Stimulated activated CD4-positive, alpha-beta T cell treated with anti-CD3 and anti-CD28 coated beads, Interleukin-1b, Interleukin-23, amount 100 ng/mL, for 1 hour (primary cell): Measurements from ENCODE around the gene ZNF710.
"Not testable (repeated sequence)": the region's sequence is repeated elsewhere in the genome, so short reads cannot be mapped to it uniquely, and the experiment has no call there.

Experiments used
- DNase-seq, 2 donors: peaks; one replicate each; pipeline ENCODE4 v3.0.0-alpha.2; 2020; ENCODE audit warnings: low read depth in 2 of 2

ZNF710 gene

DNA sequence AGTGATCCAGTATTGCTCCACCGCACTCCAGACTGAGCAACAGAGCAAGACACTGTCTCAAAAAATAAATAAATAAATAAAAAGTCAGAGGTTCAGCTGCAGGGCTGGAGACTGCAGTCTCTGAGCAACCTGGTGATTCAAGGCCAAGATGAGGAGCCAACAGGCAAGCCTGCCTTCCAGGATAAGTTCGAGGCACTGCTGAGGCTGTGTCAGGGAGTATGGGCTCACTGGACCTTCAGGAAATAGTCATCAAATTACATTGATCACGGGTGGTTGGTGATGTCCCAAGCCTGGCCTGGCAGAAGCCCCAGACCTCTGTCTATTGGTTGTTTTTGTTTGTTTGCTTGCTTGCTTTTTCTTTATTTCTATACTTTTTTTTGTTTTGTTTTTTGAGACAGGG is 59.7 kb downstream of the ZNF710 start:
- no peak for DNase-seq

GRCh38 chr15:90062023-90062442 is 60.9 kb downstream of the ZNF710 start:
- DNase-seq, result peak in 1 of 2 donors; percentile 26

DNA sequence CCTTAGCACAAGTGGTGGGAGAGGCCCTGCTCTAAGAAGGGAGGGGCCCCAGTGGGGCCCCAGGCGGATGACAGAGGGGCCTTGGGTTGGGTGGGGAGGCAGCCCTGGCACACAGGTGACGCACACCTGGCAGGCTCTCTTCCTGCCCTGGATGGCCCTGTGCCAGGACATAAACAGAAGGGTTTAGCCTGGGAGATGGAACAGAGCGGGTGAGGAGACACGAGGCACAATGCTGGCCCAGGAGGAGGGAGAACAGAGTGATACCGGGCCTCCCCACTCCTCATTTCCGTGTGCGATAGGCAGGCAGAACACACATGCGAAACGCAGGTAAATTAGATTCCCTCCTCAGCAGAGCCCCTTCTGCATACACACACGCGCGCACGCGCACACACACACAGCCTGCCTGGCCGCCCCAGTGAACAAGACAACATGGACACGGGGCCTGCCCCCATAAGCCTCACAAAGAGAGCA is 61.4 kb downstream of the ZNF710 start:
- DNase-seq, result no peak

GRCh38 chr15:90062973-90063769 is 62.0 kb downstream of the ZNF710 start:
- DNase-seq, result no peak

DNA sequence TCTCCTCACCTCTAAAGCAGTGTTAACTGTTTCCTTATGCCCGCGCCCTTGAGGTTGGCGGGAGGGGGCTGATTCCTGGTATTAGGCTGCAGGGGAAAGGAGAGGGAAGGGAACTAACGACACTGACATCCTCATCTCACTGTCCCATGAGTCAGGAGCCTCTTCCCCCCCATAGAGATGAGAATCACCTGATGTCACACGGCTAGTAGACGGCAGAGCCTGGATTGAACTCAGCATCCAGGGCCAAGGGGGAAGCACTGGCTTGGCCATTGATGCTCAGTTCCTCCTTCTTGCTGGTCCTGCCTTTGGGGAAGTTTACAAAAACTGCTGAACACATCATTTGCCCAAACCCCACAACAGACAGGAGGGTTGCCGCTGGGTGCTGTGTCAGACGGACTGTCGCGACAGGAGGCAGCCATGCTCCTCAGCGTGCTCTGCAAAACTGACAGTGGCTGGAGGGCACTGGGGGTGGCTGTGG is 62.7 kb downstream of the ZNF710 start:
- no peak for DNase-seq

DNA sequence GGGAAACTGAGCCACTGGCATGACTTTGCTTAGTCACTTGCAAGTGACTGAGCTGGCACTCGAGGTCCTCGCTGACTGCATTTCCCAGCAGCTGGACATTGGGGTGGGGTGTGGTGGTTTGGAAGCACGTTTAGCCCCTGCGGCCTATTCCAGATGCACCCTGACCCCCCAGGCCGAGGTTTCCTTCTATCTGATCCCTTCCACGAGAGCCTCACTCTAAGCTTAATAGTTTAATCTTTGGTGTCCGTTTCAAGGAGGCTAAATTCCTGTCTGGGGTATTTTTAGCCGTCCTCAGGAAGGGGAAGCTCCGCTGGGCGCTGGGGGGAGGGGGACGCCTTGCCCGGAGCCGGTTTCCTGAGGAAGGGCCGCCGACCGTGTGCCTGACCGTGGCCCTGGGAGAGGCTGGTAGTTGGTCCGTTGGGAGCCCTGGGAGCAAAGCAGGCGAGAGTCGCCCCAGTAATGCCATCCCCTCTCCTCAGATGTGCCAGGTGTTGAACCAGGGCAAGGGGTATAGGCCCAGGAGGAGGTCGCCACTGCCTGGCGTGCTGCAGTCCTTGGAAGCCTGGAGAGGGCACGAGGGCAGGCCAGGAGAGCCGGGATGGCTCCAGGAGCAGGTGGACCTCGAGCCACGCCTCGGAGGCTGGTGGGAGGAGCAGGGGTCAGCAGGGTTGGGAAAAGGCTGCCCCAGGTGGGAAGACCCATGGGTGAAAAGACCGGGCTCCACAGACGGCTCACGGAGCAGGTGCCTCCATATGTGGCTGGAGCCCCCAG is 64.0 kb downstream of the ZNF710 start:
- DNase-seq, result no peak

GRCh38 chr15:90065682-90066049 is 64.5 kb downstream of the ZNF710 start:
- DNase-seq, result no peak

- no peak for DNase-seq
Observed at GRCh38 chr15:90067181-90067952, 66.2 kb downstream of the ZNF710 start.

DNA sequence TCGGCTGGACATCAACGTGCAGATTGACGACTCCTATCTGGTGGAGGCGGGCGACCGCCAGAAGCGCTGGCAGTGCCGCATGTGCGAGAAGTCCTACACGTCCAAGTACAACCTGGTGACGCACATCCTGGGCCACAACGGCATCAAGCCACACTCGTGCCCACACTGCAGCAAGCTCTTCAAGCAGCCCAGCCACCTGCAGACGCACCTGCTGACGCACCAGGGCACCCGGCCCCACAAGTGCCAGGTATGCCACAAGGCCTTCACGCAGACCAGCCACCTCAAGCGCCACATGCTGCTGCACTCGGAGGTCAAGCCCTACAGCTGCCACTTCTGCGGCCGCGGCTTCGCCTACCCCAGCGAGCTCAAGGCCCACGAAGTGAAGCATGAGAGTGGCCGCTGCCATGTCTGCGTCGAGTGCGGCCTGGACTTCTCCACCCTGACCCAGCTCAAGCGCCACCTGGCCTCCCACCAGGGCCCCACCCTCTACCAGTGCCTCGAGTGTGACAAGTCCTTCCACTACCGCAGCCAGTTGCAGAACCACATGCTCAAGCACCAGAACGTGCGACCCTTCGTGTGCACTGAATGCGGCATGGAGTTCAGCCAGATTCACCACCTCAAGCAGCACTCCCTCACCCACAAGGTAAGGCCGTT is 67.0 kb downstream of the ZNF710 start:
- DNase-seq, result no peak

GRCh38 chr15:90070623-90071022 is 69.5 kb downstream of the ZNF710 start:
- DNase-seq, result not testable (repeated sequence)

DNA sequence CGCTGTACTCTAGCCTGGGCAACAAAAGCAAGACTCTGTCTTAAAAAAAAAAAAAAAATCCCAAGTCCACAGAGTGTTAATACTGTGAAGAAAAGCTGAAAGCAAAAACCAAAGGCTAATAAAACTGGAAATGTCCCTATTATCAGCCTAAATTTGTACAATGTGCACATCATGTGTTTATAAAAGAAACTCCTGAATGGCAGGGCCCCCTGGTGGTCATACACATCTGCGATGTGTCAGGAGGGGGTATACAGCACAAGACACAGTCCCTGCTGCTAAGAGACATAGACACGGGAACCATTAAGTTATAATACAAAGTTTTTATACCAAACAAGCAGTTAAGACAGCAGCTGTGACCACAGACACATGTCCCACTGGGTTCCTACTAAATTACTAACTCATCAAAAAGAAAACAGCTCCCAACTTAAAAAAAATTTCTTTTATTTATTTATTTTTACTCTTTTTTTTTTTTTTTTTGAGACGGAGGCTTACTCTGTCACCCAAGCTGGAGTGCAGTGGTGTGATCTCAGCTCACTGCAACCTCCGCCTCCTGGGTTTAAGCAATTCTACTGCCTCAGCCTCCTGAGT is 70.2 kb downstream of the ZNF710 start:
- peak; percentile 61 to 67 for DNase-seq

DNA sequence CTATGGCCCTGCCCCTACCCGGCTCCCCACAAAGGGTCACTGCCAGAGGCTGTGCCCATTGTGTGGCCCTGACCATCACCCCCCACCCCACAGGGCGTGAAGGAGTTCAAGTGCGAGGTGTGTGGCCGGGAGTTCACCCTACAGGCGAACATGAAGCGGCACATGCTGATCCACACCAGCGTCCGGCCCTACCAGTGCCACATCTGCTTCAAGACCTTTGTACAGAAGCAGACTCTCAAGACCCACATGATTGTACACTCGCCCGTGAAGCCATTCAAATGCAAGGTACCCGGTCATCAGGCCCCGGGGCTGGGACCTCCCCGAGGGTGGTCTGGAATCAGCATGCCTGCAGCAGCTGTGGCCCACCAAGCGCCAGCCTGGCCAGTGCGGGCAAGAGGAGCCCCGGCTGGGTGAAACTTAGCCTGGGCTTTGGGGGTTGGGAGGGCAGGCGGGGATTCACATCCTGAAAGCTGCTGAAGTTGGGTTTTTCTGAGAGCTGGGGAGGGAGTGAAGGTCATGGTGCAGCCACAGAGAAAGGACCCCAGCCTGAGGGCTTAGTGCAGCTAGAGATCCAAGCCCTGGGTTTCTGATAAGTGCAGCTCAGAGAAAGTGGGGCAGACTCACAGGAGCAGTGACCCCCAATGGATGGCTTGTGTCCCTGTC is 72.0 kb downstream of the ZNF710 start:
- no peak for DNase-seq

GRCh38 chr15:90074023-90074422 is 72.9 kb downstream of the ZNF710 start:
- DNase-seq, result no peak

- DNase-seq, result no peak
Observed at GRCh38 chr15:90074916-90075315, 73.8 kb downstream of the ZNF710 start.

GRCh38 chr15:90075420-90076289 is 74.5 kb downstream of the ZNF710 start:
- DNase-seq, result no peak

- DNase-seq, result no peak
Observed at GRCh38 chr15:90076716-90077115, 75.6 kb downstream of the ZNF710 start.

DNA sequence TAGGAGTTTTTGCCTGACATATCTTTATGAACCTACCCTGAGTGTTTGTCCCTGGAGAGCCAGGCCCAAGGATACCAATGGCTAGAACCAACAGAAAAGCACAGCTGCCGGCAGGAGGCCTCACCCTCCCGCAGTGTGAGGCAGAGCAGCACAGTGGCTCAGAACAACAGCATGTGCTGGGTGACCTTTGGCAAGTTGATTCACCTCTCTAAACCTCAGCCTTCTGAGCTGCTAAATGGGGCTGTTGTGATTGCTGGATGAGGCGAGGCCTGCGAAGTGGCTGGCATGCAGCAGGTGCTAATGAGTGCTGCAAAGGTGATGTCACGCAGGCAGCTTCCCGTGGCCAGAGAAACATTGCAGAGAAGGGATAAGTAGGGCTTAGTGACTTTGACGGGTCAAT is 77.8 kb downstream of the ZNF710 start:
- no peak for DNase-seq

- no peak for DNase-seq
Observed at GRCh38 chr15:90079619-90080457, 78.7 kb downstream of the ZNF710 start.

DNA sequence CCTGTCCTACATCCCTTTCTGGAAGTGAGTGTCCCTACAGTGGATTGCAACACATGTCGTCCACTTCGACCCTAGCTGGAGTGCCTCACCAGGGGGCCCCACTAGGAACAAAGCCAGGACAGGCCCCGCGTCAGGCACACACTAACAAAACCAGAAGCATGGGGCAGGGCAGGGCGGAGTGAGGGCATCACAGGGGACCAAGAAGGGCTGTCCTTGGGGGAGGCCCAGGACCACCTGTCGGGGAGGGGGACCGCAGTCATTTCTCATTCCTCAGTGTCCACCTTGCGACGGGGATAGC is 79.3 kb downstream of the ZNF710 start:
- DNase-seq, result no peak
